Esophagus squamous epithelium (tissue), 5 donors: ENCODE measurements around the gene VPS26C. TPM values are rescaled to one million over a fixed set of nuclear protein-coding genes. Genes with fewer than 3 reads are reported as not detected.

Experiments used
- DNase-seq: peaks from one replicate; lab custom pipeline; 2025; lab: John Stamatoyannopoulos, UW
- H3K27ac ChIP-seq, 4 donors: fragments of 200-600 bp; sonication (generic); one replicate each; pipeline ENCODE4 v1.5.1; 2016 to 2019; ENCODE audit warnings: mild to moderate bottlenecking in 1 of 4
- H3K27me3 ChIP-seq, 4 donors: fragments of 200-600 bp; sonication (generic); 1 replicate in 3 of 4; 2 replicates in 1 of 4; pipeline versions ENCODE4 v1.5.1 to v1.6.0; 2017 to 2021; ENCODE audit warnings: antibody characterized with exemption in 1 of 4
- H3K36me3 ChIP-seq, 3 donors: fragments of 200-600 bp; sonication (generic); one replicate each; pipeline ENCODE4 v1.5.1; 2016 to 2019
- H3K4me1 ChIP-seq, 3 donors: fragments of 200-600 bp; sonication (generic); one replicate each; pipeline ENCODE4 v1.5.1; 2017 to 2019
- H3K4me3 ChIP-seq, 4 donors: fragments of 200-600 bp; sonication (generic); 1 replicate in 3 of 4; 2 replicates in 1 of 4; pipeline ENCODE4 v1.5.1; 2016 to 2019; ENCODE audit warnings: mild to moderate bottlenecking in 2 of 4, moderate library complexity in 1 of 4
- H3K9me3 ChIP-seq, 3 donors: fragments of 200-600 bp; sonication (generic); one replicate each; pipeline ENCODE4 v1.5.1; 2016 to 2019
- POLR2A ChIP-seq, 4 donors: fragments of 450-650 bp; IDR thresholded peaks; one replicate each; pipeline ENCODE4 v1.6.1; 2017; ENCODE audit warnings: antibody characterized with exemption in 4 of 4, mild to moderate bottlenecking in 4 of 4, moderate library complexity in 3 of 4
- WGBS, 2 donors: methylation state at CpG; one replicate each; pipeline ENCODE4 v1.1.5; 2018; 5-methylcytosine and 5-hydroxymethylcytosine counted together
- intact Hi-C: fragments of 100-400 bp; cut with DNase I; formaldehyde crosslinking; loops from one replicate; pipeline ENCODE4 v1.15.0; 2022
- total RNA-seq, 4 donors: library from RNA; depleted of rRNA; stranded (reverse); fragments of >200 nt; gene quantifications; one replicate each; pipeline ENCODE4 v1.1.0, GENCODE V29; 2016
- TF ChIP-seq, protein P1 (sequence below), 6 experiments: fragments of 450-650 bp in 4 of 6; fragments of 200-600 bp in 2 of 6; sonication (generic) in 2 of 6; IDR thresholded peaks; one replicate each; pipeline ENCODE4 v1.5.1; 2016 to 2019; ENCODE audit warnings: antibody characterized with exemption in 6 of 6, mild to moderate bottlenecking in 4 of 6, moderate library complexity in 4 of 6
- donor health status: DM: yes; HTN: yes; CAD: no.

VPS26C gene
- total RNA-seq, 4 donors from 2014 or later, result 35.6 to 58.0 (median 44.0) TPM

DNA sequence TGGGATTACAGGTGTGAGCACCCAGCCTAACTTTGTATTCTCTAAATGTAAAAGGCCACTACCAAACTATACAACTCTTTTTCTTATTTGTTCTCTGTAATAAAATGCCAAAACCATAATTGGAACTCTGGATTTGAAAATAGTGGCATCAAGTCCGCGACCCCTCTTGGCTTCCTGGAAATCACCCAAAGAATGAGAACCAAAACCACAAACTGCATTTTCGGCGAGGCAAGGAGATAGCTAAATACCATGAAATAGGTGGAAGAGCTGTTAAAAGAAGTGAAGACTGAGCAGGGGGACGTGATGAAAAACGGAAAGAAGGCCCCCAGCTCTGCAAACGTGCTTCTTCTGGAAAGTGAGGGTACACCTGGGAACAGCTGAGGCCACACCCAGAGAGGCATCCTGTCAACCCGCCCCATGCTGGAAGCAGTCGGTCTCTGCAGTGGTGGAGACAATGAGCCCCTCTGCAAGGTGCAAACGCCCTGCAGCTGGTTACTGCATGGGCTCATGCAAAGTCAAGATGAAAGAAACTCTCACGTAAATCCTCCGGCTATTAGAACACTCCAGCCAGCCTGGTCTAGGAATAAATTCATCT, 22.5 kb downstream of the VPS26C start:
- WGBS, 2 donors, result 79 to 82% methylated on average over 12 of the region's 12 CpGs
- H3K9me3 ChIP-seq, result no peaks in the 10 kb centered on the region
- intact Hi-C loops, result no loop called here
- H3K27me3 ChIP-seq, result no peaks in the 10 kb centered on the region
- no peak overlapping the region for H3K4me3 ChIP-seq
- H3K4me1 ChIP-seq, result peaks cover 0 to 10% (median 0%) of the 10 kb centered on the region in 3 donors
- DNase-seq, result no peak
- no peak for TF ChIP-seq POLR2A (IDR thresholded peaks at IDR 0.05)
- TF ChIP-seq, protein P1, sequence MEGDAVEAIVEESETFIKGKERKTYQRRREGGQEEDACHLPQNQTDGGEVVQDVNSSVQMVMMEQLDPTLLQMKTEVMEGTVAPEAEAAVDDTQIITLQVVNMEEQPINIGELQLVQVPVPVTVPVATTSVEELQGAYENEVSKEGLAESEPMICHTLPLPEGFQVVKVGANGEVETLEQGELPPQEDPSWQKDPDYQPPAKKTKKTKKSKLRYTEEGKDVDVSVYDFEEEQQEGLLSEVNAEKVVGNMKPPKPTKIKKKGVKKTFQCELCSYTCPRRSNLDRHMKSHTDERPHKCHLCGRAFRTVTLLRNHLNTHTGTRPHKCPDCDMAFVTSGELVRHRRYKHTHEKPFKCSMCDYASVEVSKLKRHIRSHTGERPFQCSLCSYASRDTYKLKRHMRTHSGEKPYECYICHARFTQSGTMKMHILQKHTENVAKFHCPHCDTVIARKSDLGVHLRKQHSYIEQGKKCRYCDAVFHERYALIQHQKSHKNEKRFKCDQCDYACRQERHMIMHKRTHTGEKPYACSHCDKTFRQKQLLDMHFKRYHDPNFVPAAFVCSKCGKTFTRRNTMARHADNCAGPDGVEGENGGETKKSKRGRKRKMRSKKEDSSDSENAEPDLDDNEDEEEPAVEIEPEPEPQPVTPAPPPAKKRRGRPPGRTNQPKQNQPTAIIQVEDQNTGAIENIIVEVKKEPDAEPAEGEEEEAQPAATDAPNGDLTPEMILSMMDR (IDR thresholded peaks at IDR 0.05), result no peak
- no peak overlapping the region for H3K27ac ChIP-seq
- H3K36me3 ChIP-seq, result peaks cover 0 to 29% (median 2%) of the 10 kb centered on the region in 3 donors

DNA sequence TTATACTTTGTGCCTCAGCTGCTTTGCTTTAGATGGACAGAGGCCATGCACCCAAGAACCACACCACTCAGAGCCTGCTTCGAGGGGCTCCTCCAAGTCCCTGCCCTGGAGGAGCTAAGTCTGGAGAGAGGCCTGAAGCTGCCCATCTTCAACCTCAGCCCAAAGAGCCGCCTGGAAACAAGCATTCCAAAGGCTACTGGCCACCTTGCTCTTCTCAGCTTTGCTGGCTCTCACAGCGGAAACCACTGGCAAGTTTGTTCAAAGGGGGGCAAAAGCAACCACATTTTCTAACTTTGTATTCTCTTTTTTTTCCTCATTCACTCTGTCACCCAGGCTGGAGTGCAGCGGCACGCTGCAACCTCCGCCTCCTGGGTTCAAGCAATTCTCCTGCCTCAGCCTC, 23.2 kb downstream of the VPS26C start:
- no peaks in the 10 kb centered on the region for H3K9me3 ChIP-seq

DNA sequence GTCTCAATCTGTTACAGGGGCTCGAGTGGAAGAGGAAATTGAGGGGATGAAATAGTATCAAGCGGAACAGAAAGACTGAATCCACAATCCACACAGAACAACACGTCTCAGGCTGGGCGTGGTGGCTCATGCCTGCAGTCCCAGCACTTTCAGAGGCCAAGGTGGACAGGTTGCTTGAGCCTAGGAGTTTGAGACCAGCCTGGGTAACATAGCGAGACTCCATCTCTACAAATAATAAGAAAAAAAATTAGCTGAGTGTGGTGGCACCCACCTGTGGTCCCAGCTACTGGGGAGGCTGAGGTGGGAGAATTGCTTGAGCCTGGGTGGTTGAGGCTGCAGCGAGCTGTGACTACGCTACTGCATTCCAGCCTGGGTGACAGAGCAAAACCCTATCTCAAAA, 25.7 kb downstream of the VPS26C start:
- Histone ChIP-seq H3K36me3 (peaks cover 4 to 61% (median 7%) of the 10 kb centered on the region in 3 donors), H3K4me1 (peaks cover 0 to 14% (median 0%) of the 10 kb centered on the region in 3 donors), H3K27ac (no peak overlapping the region), H3K9me3 (no peaks in the 10 kb centered on the region), H3K4me3 (no peak overlapping the region), H3K27me3 (no peaks in the 10 kb centered on the region)
- no peak for TF ChIP-seq POLR2A (IDR thresholded peaks at IDR 0.05)
- TF ChIP-seq, protein P1 (IDR thresholded peaks at IDR 0.05), result no peak
- WGBS, 2 donors, result 88 to 92% methylated on average over 7 of the region's 7 CpGs
- DNase-seq, result no peak
- intact Hi-C loops, result no loop called here

More for the DNA sequence above, 23.2 kb downstream of the VPS26C start:
- intact Hi-C loops, result no loop called here
- TF ChIP-seq, protein P1 (IDR thresholded peaks at IDR 0.05), result no peak
- no peak for TF ChIP-seq POLR2A (IDR thresholded peaks at IDR 0.05)
- H3K36me3 ChIP-seq, result peaks cover 1 to 36% (median 2%) of the 10 kb centered on the region in 3 donors
- no peak overlapping the region for H3K4me3 ChIP-seq
- no peak overlapping the region for H3K27ac ChIP-seq
- H3K27me3 ChIP-seq, result no peaks in the 10 kb centered on the region
- peaks cover 0 to 10% (median 0%) of the 10 kb centered on the region in 3 donors for H3K4me1 ChIP-seq
- WGBS, 2 donors, result 96 to 100% methylated on average over 5 to 6 of the region's 6 CpGs
- DNase-seq, result no peak

DNA sequence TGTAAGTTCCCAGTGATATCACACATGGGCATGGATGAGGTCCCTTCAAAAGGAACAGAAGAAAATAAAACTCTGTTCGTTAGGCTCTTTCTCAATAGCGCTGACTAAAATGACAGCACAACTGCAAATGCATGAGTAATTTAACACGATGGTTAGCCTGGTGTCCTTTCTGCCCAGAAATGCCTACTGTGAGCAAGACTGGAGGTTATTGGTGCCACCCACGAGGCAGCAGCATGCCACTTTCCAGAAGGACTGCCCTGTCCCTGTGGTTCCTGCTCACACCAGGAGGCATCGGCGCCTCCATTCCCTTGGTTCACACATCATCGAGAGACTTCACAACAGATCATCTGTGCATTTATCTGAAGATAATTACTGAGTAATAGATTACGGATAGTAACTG, 26.2 kb downstream of the VPS26C start:
- TF ChIP-seq, protein P1 (IDR thresholded peaks at IDR 0.05), result no peak
- H3K4me3 ChIP-seq, result no peak overlapping the region
- peaks cover 4 to 65% (median 7%) of the 10 kb centered on the region in 3 donors for H3K36me3 ChIP-seq
- no peak for DNase-seq
- peaks cover 0 to 14% (median 0%) of the 10 kb centered on the region in 3 donors for H3K4me1 ChIP-seq
- H3K27ac ChIP-seq, result no peak overlapping the region
- intact Hi-C loops, result no loop called here
- 90 to 95% methylated on average over 6 to 7 of the region's 8 CpGs for WGBS, 2 donors
- no peaks in the 10 kb centered on the region for H3K27me3 ChIP-seq
- no peaks in the 10 kb centered on the region for H3K9me3 ChIP-seq

DNA sequence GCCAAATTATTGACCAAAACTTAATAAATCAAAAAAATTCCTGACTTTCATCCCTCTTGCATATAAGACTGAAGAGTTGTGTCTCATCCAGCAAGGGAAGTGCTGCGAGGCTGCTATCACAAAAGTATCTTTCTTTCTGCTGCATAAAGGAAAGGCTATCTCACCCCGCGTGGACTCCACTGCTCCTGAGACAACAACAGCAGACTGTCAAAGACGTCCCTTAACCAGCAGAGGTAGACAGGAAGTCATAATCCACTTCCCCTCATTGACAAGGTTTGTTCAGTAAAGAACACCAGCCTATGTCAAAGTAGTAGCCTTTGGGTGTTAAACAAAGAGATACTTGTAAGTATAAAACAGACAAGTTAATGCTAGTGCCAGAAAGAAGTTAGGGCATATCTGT, 29.4 kb downstream of the VPS26C start:
- Histone ChIP-seq H3K27ac (no peak overlapping the region), H3K27me3 (no peaks in the 10 kb centered on the region), H3K36me3 (peaks cover 4 to 89% (median 7%) of the 10 kb centered on the region in 3 donors), H3K4me3 (no peak overlapping the region), H3K9me3 (no peaks in the 10 kb centered on the region), H3K4me1 (peaks cover 0 to 4% (median 0%) of the 10 kb centered on the region in 3 donors)
- 62 to 65% methylated on average over 4 of the region's 4 CpGs for WGBS, 2 donors
- intact Hi-C loops, result no loop called here
- no peak for TF ChIP-seq POLR2A (IDR thresholded peaks at IDR 0.05)
- DNase-seq, result no peak
